ENCODE measurements around the gene REPS2. TPM values are rescaled to one million over a fixed set of nuclear protein-coding genes. Genes with fewer than 3 reads are reported as not detected.

REPS2 gene
- 18.8 TPM for total RNA-seq

GRCh38 chrX:16946361-16946964 lies at the start of gene REPS2:
TSS of gene REPS2 (plus strand) at chrX:16946658. CDS start at chrX:16946862, 204 bp downstream.

Other genes starting within 250 kb of the REPS2 start
- 42.4 TPM for gene CTPS2, start 234.0 kb upstream of the REPS2 start, total RNA-seq
- 24.7 TPM for gene SYAP1, start 227.0 kb upstream of the REPS2 start, total RNA-seq
- 19.8 TPM for gene TXLNG, start 160.2 kb upstream of the REPS2 start, total RNA-seq
- 91.7 TPM for gene RBBP7, start 76.3 kb upstream of the REPS2 start, total RNA-seq

Data from camera-type eye (tissue), 1 donor.